Activated CD4-positive, alpha-beta T cell treated with anti-CD3 and anti-CD28 coated beads, Interleukin-2, amount 50 U/mL, for 16 hours (primary cell): ENCODE data around the gene ODAD4.
A peak's percentile ranks its signal among the peaks of the same experiment; 100 is the strongest.

Experiments
- DNase-seq: peaks from one replicate; pipeline ENCODE4 v3.0.0-alpha.2; 2020

The ODAD4 gene

GRCh38 chr17:41942626-41943373 is 12.4 kb downstream of the ODAD4 start:
- no peak for DNase-seq

GRCh38 chr17:41943492-41943891 is 13.1 kb downstream of the ODAD4 start:
- DNase-seq = no peak

GRCh38 chr17:41944943-41945342 is 14.5 kb downstream of the ODAD4 start:
- DNase-seq = no peak

GRCh38 chr17:41948762-41949460 is 18.5 kb downstream of the ODAD4 start:
- no peak for DNase-seq

- no peak for DNase-seq
Observed at GRCh38 chr17:41956522-41956921, 26.1 kb downstream of the ODAD4 start.

- DNase-seq = no peak
Observed at GRCh38 chr17:41957031-41957868, 26.8 kb downstream of the ODAD4 start.

GRCh38 chr17:41957869-41958439 is 27.5 kb downstream of the ODAD4 start:
- DNase-seq = no peak

- no peak for DNase-seq
Observed at GRCh38 chr17:41959030-41959335, 28.6 kb downstream of the ODAD4 start.

GRCh38 chr17:41959336-41960095 is 29.1 kb downstream of the ODAD4 start:
- DNase-seq = no peak

GRCh38 chr17:41962111-41962510 is 31.7 kb downstream of the ODAD4 start:
- no peak for DNase-seq

- peak; percentile 72 for DNase-seq
Observed at GRCh38 chr17:41962768-41963434, 32.5 kb downstream of the ODAD4 start.

- DNase-seq = peak; percentile 67
Observed at GRCh38 chr17:41965694-41966462, 35.5 kb downstream of the ODAD4 start.

GRCh38 chr17:41966463-41967140 is 36.2 kb downstream of the ODAD4 start, which contains the start of gene CNP:
Gene CNP, plus strand, starts transcription at chr17:41966795. Its CDS starts 90 bp downstream, at chr17:41966885.
- DNase-seq = peak; percentile 90

GRCh38 chr17:41967141-41967920 is 36.9 kb downstream of the ODAD4 start:
- DNase-seq = peak; percentile 35

GRCh38 chr17:41967921-41968578 is 37.6 kb downstream of the ODAD4 start:
- no peak for DNase-seq

- DNase-seq = no peak
Observed at GRCh38 chr17:41968676-41969075, 38.3 kb downstream of the ODAD4 start.

GRCh38 chr17:41970901-41971331 is 40.5 kb downstream of the ODAD4 start:
- no peak for DNase-seq

GRCh38 chr17:41971721-41972523 is 41.5 kb downstream of the ODAD4 start:
- no peak for DNase-seq
